Loucy (cell line): ENCODE measurements around the gene OR6V1.

Source experiments
- EZH2phosphoT487 ChIP-seq: fragments of 200-600 bp; IDR thresholded peaks from 2 replicates; pipeline ENCODE4 v1.6.1; 2018; ENCODE audit warnings: antibody characterized with exemption, mild to moderate bottlenecking, moderate library complexity, borderline replicate concordance
- TF ChIP-seq, protein P1 (sequence below): fragments of 200-600 bp; sonication (generic); conservative IDR thresholded peaks from 2 replicates; pipeline ENCODE4 v1.5.1; 2014; ENCODE audit warnings: mild to moderate bottlenecking, antibody characterized with exemption, low read length

DNA sequence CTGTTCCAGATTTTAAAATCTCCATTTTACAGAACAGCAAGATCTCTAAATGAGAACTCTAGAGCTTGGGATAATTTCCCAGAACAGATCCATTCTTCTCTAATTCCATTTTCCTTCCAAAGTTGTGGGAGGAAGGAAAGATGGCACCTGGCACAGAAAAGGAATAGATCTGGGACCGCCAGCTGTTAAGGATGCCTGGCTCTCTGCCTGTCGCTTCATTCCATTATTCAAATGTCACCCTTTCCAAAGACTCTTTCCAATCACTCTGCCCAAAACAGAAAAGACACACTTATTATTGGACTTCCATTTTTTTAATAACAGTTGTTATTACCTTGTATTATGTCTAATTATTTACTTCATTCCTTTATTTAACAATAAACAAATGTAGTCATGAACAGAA is 24.5 kb upstream of the OR6V1 start:
- TF ChIP-seq, protein P1, sequence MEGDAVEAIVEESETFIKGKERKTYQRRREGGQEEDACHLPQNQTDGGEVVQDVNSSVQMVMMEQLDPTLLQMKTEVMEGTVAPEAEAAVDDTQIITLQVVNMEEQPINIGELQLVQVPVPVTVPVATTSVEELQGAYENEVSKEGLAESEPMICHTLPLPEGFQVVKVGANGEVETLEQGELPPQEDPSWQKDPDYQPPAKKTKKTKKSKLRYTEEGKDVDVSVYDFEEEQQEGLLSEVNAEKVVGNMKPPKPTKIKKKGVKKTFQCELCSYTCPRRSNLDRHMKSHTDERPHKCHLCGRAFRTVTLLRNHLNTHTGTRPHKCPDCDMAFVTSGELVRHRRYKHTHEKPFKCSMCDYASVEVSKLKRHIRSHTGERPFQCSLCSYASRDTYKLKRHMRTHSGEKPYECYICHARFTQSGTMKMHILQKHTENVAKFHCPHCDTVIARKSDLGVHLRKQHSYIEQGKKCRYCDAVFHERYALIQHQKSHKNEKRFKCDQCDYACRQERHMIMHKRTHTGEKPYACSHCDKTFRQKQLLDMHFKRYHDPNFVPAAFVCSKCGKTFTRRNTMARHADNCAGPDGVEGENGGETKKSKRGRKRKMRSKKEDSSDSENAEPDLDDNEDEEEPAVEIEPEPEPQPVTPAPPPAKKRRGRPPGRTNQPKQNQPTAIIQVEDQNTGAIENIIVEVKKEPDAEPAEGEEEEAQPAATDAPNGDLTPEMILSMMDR = no peak
- TF ChIP-seq EZH2phosphoT487 = no peak
